ENCODE measurements around the gene TRIM37.

The TRIM37 gene

GRCh38 chr17:58970609-58971450 lies 135.8 kb downstream of the TRIM37 start:
- DNase-seq (ENCODE audit: low read depth in 2 of 2): peak in 1 of 2 donors; percentile 52
- H3K4me3 ChIP-seq (replicated peaks in 1 of 2; ENCODE audit: low read depth in 2 of 2, low read length in 2 of 2): no peak overlapping the region
- no peak for TF ChIP-seq CTCF (IDR thresholded peaks at IDR 0.05; ENCODE audit: low read depth, low read length)

GRCh38 chr17:58969612-58970011 lies 137.1 kb downstream of the TRIM37 start:
- TF ChIP-seq CTCF (IDR thresholded peaks at IDR 0.05; ENCODE audit: low read depth, low read length): no peak
- DNase-seq (ENCODE audit: low read depth in 2 of 2): no peak
- no peak overlapping the region for H3K4me3 ChIP-seq (replicated peaks in 1 of 2; ENCODE audit: low read depth in 2 of 2, low read length in 2 of 2)

GRCh38 chr17:58969156-58969555 lies 137.5 kb downstream of the TRIM37 start:
- DNase-seq (ENCODE audit: low read depth in 2 of 2): no peak
- TF ChIP-seq CTCF (IDR thresholded peaks at IDR 0.05; ENCODE audit: low read depth, low read length): no peak

GRCh38 chr17:58968426-58969061 lies 138.1 kb downstream of the TRIM37 start:
- TF ChIP-seq CTCF (IDR thresholded peaks at IDR 0.05; ENCODE audit: low read depth, low read length): no peak
- no peak overlapping the region for H3K4me3 ChIP-seq (replicated peaks in 1 of 2; ENCODE audit: low read depth in 2 of 2, low read length in 2 of 2)
- no peak for DNase-seq (ENCODE audit: low read depth in 2 of 2)

More at GRCh38 chr17:58969156-58969555, 137.5 kb downstream of the TRIM37 start:
- no peak overlapping the region for H3K4me3 ChIP-seq (replicated peaks in 1 of 2; ENCODE audit: low read depth in 2 of 2, low read length in 2 of 2)

GRCh38 chr17:58966208-58966607 lies 140.5 kb downstream of the TRIM37 start:
- no peak for DNase-seq (ENCODE audit: low read depth in 2 of 2)
- H3K4me3 ChIP-seq (replicated peaks in 1 of 2; ENCODE audit: low read depth in 2 of 2, low read length in 2 of 2): no peak overlapping the region
- no peak for TF ChIP-seq CTCF (IDR thresholded peaks at IDR 0.05; ENCODE audit: low read depth, low read length)

GRCh38 chr17:58965221-58965620 lies 141.5 kb downstream of the TRIM37 start:
- peak in 1 of 2 donors; percentile 10 for DNase-seq (ENCODE audit: low read depth in 2 of 2)
- H3K4me3 ChIP-seq (replicated peaks in 1 of 2; ENCODE audit: low read depth in 2 of 2, low read length in 2 of 2): no peak overlapping the region
- TF ChIP-seq CTCF (IDR thresholded peaks at IDR 0.05; ENCODE audit: low read depth, low read length): no peak
